GM21360 (cell line): ENCODE measurements around the gene ANKRD45.
"Not testable (repeated sequence)": the region's sequence is repeated elsewhere in the genome, so short reads cannot be mapped to it uniquely, and the experiment has no call there.

ENCODE experiments used
- ATAC-seq: cut with Tn5 transposase; IDR thresholded peaks from one replicate; pipeline ENCODE4 v1.9.1; 2021; ENCODE audit warnings: mild to moderate bottlenecking, moderate library complexity; ENCODE audit not compliant: unreplicated experiment

Gene ANKRD45

GRCh38 chr1:173573596-173573995 is 96.1 kb downstream of the ANKRD45 start:
- ATAC-seq: no peak

DNA sequence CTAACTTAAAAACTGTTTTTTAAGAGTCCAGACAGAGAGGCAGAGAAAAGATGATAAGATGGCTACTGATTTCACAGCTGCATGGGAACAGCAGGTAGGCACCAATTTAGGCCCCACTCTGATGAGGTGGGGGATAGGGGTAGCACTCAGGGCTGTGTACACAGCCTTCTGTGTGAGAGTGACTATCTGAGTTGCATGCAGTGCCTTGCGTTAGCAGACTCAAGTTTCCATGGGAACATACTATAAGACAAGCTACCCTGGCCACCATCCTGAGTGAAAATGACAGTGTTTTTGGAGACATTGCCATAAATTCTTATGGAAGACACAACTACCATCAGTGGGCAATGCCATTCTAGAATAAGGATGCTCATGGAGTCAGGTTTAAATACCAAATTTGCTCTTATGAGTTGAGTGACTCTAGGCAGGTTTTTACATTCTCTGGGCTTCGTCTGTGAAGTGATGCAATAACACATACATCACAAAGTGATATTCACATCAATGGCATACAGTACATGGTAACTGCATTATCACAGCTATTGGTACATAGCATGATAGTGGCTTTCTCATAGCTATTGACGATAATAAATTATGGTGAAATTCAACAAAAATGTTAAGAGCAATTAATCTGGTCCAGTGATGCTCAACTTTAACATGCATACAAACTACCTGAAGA is 97.3 kb downstream of the ANKRD45 start:
- no peak for ATAC-seq

DNA sequence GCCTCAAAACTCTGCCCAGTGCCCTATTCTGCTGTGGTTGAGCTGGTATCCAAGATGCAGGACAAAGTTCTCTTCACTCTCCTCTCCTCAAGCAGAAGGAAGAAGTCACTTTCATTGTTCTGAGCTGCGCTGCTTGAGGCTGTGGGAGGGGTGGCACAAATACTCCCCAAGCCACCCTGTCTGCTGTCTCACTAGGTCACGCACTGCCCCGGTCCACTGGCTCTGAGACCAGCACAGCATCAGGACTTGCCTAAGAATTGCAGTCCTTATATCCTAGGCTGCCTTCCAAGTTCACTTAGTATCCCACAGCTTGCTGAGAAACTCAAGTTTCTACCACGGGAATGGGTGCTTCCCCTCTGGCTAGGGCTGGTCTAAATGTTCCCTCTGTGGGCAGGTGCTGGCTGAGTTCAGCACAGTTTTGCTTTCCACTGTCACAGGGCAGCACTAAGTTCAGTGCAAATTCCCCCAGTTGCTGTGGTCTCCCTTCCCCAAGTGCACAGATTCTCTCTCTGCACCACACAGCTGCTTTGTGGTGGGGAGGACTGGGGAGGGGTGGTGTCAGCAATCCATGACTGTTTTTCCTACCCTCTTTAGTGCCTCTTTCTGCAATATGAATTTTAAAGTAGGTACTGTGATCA is 99.2 kb downstream of the ANKRD45 start:
- peak; percentile 74 for ATAC-seq

DNA sequence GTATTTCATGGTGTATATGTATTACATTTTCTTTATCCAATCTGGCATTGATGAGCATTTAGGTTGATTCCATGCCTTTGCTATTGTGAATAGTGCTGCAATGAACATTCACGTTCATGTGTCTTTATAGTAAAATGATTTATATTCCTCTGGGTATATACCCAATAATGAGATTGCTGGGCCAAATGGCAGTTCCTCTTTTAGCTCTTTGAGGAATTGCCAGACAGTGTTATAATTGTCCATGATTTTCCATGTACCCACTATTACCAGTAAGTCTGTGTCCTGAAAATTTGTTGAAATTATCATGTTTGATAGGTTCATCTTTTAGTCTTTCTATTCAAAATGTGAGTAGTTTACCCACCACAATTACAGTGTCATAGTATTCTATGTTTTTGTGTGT is 101.2 kb downstream of the ANKRD45 start:
- no peak for ATAC-seq

DNA sequence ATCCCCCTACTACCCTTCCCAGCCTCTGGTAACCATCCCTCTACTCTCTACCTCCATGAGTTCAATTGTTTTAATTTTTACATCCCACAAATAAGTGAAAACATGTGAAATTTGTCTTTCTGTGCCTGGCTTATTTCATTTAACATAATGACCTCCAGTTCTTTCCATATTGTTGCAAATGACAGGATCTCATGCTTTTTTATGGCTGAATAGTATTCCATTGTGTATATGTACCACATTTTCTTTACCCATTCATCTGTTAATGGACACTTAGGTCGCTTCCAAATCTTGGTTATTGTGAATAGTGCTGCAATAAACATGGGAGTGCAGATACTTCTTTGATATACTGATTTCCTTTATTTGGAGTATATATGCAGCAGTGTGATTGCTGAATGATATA is 105.8 kb downstream of the ANKRD45 start:
- not testable (repeated sequence) for ATAC-seq

DNA sequence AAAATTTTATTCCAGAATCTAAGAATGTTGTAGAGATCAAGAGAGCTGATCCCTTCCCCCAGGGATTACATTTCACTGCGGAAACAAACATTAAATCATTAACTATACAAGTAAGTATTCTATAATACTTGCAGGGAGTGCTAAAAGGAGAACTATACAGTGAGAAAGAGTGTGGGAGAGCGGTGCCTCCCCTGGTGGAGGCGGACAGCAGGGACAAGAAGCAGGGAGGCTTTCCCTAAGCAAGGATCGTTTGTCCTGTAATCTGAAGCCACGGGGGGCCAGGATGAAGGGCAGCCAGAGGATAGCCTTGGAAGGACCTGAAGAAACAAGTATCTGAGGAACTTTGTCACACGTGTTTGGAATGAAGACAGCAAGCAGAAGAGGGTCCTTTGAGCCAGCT is 106.8 kb downstream of the ANKRD45 start:
- ATAC-seq: no peak

- no peak for ATAC-seq
These were observed 108.4 kb downstream of the ANKRD45 start for GRCh38 chr1:173561263-173561662.

GRCh38 chr1:173560285-173560880 is 109.3 kb downstream of the ANKRD45 start:
- ATAC-seq: no peak
